Stimulated activated CD4-positive, alpha-beta T cell treated with anti-CD3 and anti-CD28 coated beads, TNF-alpha, amount 100 ng/mL, for 4 hours (primary cell): Measurements from ENCODE around the gene MINDY4.
A peak's percentile ranks its signal among the peaks of the same experiment; 100 is the strongest.

ENCODE experiments used
- DNase-seq, 3 experiments: peaks; one replicate each; pipeline ENCODE4 v3.0.0-alpha.2; 2020; ENCODE audit warnings: low read depth in 3 of 3

The MINDY4 gene

GRCh38 chr7:30930621-30931020, 159.4 kb downstream of the MINDY4 start:
- no peak for DNase-seq

GRCh38 chr7:30931161-30931928, 160.1 kb downstream of the MINDY4 start:
- DNase-seq: no peak

- no peak for DNase-seq
Measured at GRCh38 chr7:30931929-30932540, 160.8 kb downstream of the MINDY4 start.

- no peak for DNase-seq
Measured at GRCh38 chr7:30932562-30932961, 161.3 kb downstream of the MINDY4 start.

GRCh38 chr7:30933124-30933974, 162.1 kb downstream of the MINDY4 start:
- no peak for DNase-seq

- DNase-seq: no peak
Measured at GRCh38 chr7:30934225-30934624, 163.0 kb downstream of the MINDY4 start.

- DNase-seq: no peak
Measured at GRCh38 chr7:30934732-30935568, 163.7 kb downstream of the MINDY4 start.

GRCh38 chr7:30935569-30935877, 164.3 kb downstream of the MINDY4 start:
- DNase-seq: no peak

GRCh38 chr7:30936650-30937245, 165.5 kb downstream of the MINDY4 start:
- DNase-seq: no peak

- DNase-seq: no peak
Measured at GRCh38 chr7:30937416-30937815, 166.2 kb downstream of the MINDY4 start.

- peak; percentile 24 to 44 (median 36) for DNase-seq
Measured at GRCh38 chr7:30938435-30939316, 167.5 kb downstream of the MINDY4 start.

GRCh38 chr7:30941582-30942323, 170.5 kb downstream of the MINDY4 start:
- DNase-seq: no peak
